ENCODE data around the gene RASGRF2.
"Not testable (repeated sequence)": the region's sequence is repeated elsewhere in the genome, so short reads cannot be mapped to it uniquely, and the experiment has no call there.

Gene RASGRF2

GRCh38 chr5:81023261-81023970 is 63.3 kb downstream of the RASGRF2 start:
- DNase-seq = no peak

GRCh38 chr5:81027481-81028058 is 67.4 kb downstream of the RASGRF2 start:
- DNase-seq = no peak

- DNase-seq = not testable (repeated sequence)
These were observed 68.7 kb downstream of the RASGRF2 start for GRCh38 chr5:81028888-81029287.

GRCh38 chr5:81029736-81030135 is 69.6 kb downstream of the RASGRF2 start:
- not testable (repeated sequence) for DNase-seq

- not testable (repeated sequence) for DNase-seq
These were observed 70.3 kb downstream of the RASGRF2 start for GRCh38 chr5:81030236-81031034.

GRCh38 chr5:81035522-81035921 is 75.4 kb downstream of the RASGRF2 start:
- DNase-seq = no peak

- DNase-seq = no peak
These were observed 78.3 kb downstream of the RASGRF2 start for GRCh38 chr5:81038495-81038894.

- DNase-seq = no peak
These were observed 84.7 kb downstream of the RASGRF2 start for GRCh38 chr5:81044868-81045267.

GRCh38 chr5:81045389-81045807 is 85.2 kb downstream of the RASGRF2 start:
- DNase-seq = no peak

GRCh38 chr5:81046041-81046440 is 85.9 kb downstream of the RASGRF2 start:
- no peak for DNase-seq

- no peak for DNase-seq
These were observed 92.2 kb downstream of the RASGRF2 start for GRCh38 chr5:81052325-81052724.

GRCh38 chr5:81053282-81053681 is 93.1 kb downstream of the RASGRF2 start:
- not testable (repeated sequence) for DNase-seq

GRCh38 chr5:81058121-81058520 is 98.0 kb downstream of the RASGRF2 start:
- DNase-seq = no peak

- DNase-seq = no peak
These were observed 105.3 kb downstream of the RASGRF2 start for GRCh38 chr5:81065492-81065891.

- no peak for DNase-seq
These were observed 105.9 kb downstream of the RASGRF2 start for GRCh38 chr5:81066102-81066501.

GRCh38 chr5:81067406-81067805 is 107.2 kb downstream of the RASGRF2 start:
- no peak for DNase-seq

GRCh38 chr5:81068063-81068462 is 107.9 kb downstream of the RASGRF2 start:
- no peak for DNase-seq

GRCh38 chr5:81068635-81069034 is 108.5 kb downstream of the RASGRF2 start:
- no peak for DNase-seq

GRCh38 chr5:81069990-81070389 is 109.8 kb downstream of the RASGRF2 start:
- DNase-seq = no peak

- DNase-seq = no peak
These were observed 110.5 kb downstream of the RASGRF2 start for GRCh38 chr5:81070571-81071255.

- DNase-seq = no peak
These were observed 114.9 kb downstream of the RASGRF2 start for GRCh38 chr5:81075041-81075440.

GRCh38 chr5:81077105-81077504 is 116.9 kb downstream of the RASGRF2 start:
- no peak for DNase-seq

- no peak for DNase-seq
These were observed 118.8 kb downstream of the RASGRF2 start for GRCh38 chr5:81078930-81079329.

Data from stimulated activated naive CD4-positive, alpha-beta T cell (primary cell).